T-helper 2 cell treated with Interferon-gamma antibody and Interleukin-4, amounts not matched to agents 5 μg/mL and 100 μg/mL, for 36 hours (primary cell): ENCODE measurements around the gene ATP6V1E1.
"Not testable (repeated sequence)": the region's sequence is repeated elsewhere in the genome, so short reads cannot be mapped to it uniquely, and the experiment has no call there.

ENCODE experiments used
- DNase-seq: peaks from one replicate; pipeline ENCODE4 v3.0.0; 2021; ENCODE audit warnings: low spot score
- H3K27ac Mint-ChIP-seq: one replicate; pipeline ENCODE4 v1.8.0; 2021; ENCODE audit warnings: mild to moderate bottlenecking, mixed read lengths
- H3K27me3 Mint-ChIP-seq: one replicate; pipeline ENCODE4 v1.8.0; 2021; ENCODE audit warnings: low read depth, mixed read lengths
- H3K36me3 Mint-ChIP-seq: one replicate; pipeline ENCODE4 v1.8.0; 2021; ENCODE audit warnings: low read depth, mixed read lengths
- H3K4me1 Mint-ChIP-seq: one replicate; pipeline ENCODE4 v1.8.0; 2021; ENCODE audit warnings: low read depth, mixed read lengths
- H3K4me3 Mint-ChIP-seq: one replicate; pipeline ENCODE4 v1.8.0; 2022; ENCODE audit warnings: mild to moderate bottlenecking, moderate library complexity, mixed read lengths
- H3K9me3 Mint-ChIP-seq: one replicate; pipeline ENCODE4 v1.8.0; 2021; ENCODE audit warnings: mixed read lengths

ATP6V1E1 gene

GRCh38 chr22:17581631-17582030 is 46.9 kb downstream of the ATP6V1E1 start:
- no peak overlapping the region for H3K27ac Mint-ChIP-seq
- H3K4me3 Mint-ChIP-seq = no peak overlapping the region
- no peaks in the 10 kb centered on the region for H3K36me3 Mint-ChIP-seq
- no peak for DNase-seq
- H3K4me1 Mint-ChIP-seq = no peaks in the 10 kb centered on the region
- no peaks in the 10 kb centered on the region for H3K9me3 Mint-ChIP-seq
- H3K27me3 Mint-ChIP-seq = no peaks in the 10 kb centered on the region

GRCh38 chr22:17581056-17581455 is 47.5 kb downstream of the ATP6V1E1 start:
- DNase-seq = no peak
- Mint-ChIP-seq H3K36me3 (no peaks in the 10 kb centered on the region), H3K4me3 (no peak overlapping the region), H3K4me1 (no peaks in the 10 kb centered on the region), H3K9me3 (no peaks in the 10 kb centered on the region), H3K27me3 (no peaks in the 10 kb centered on the region), H3K27ac (no peak overlapping the region)

- no peaks in the 10 kb centered on the region for H3K4me1 Mint-ChIP-seq
Observed at GRCh38 chr22:17580441-17581031, 48.0 kb downstream of the ATP6V1E1 start.

GRCh38 chr22:17579535-17579981 is 49.0 kb downstream of the ATP6V1E1 start:
- H3K36me3 Mint-ChIP-seq = no peaks in the 10 kb centered on the region

More at GRCh38 chr22:17580441-17581031, 48.0 kb downstream of the ATP6V1E1 start:
- no peaks in the 10 kb centered on the region for H3K9me3 Mint-ChIP-seq
- H3K27ac Mint-ChIP-seq = no peak overlapping the region
- no peaks in the 10 kb centered on the region for H3K36me3 Mint-ChIP-seq
- no peaks in the 10 kb centered on the region for H3K27me3 Mint-ChIP-seq
- H3K4me3 Mint-ChIP-seq = no peak overlapping the region
- no peak for DNase-seq

GRCh38 chr22:17578136-17578754 is 50.3 kb downstream of the ATP6V1E1 start:
- DNase-seq = no peak
- no peak overlapping the region for H3K4me3 Mint-ChIP-seq
- H3K27ac Mint-ChIP-seq = no peak overlapping the region
- H3K36me3 Mint-ChIP-seq = no peaks in the 10 kb centered on the region
- no peaks in the 10 kb centered on the region for H3K27me3 Mint-ChIP-seq
- H3K9me3 Mint-ChIP-seq = no peaks in the 10 kb centered on the region
- no peaks in the 10 kb centered on the region for H3K4me1 Mint-ChIP-seq

More at GRCh38 chr22:17579535-17579981, 49.0 kb downstream of the ATP6V1E1 start:
- no peak for DNase-seq
- Mint-ChIP-seq H3K9me3 (no peaks in the 10 kb centered on the region), H3K27ac (no peak overlapping the region), H3K27me3 (no peaks in the 10 kb centered on the region), H3K4me1 (no peaks in the 10 kb centered on the region), H3K4me3 (no peak overlapping the region)

GRCh38 chr22:17576470-17576869 is 52.1 kb downstream of the ATP6V1E1 start:
- H3K4me1 Mint-ChIP-seq = no peaks in the 10 kb centered on the region
- no peaks in the 10 kb centered on the region for H3K9me3 Mint-ChIP-seq
- no peaks in the 10 kb centered on the region for H3K27me3 Mint-ChIP-seq
- no peak overlapping the region for H3K27ac Mint-ChIP-seq
- no peak overlapping the region for H3K4me3 Mint-ChIP-seq
- DNase-seq = no peak
- no peaks in the 10 kb centered on the region for H3K36me3 Mint-ChIP-seq

- H3K36me3 Mint-ChIP-seq = no peaks in the 10 kb centered on the region
- no peak for DNase-seq
- no peak overlapping the region for H3K27ac Mint-ChIP-seq
- H3K4me1 Mint-ChIP-seq = no peaks in the 10 kb centered on the region
- H3K4me3 Mint-ChIP-seq = no peak overlapping the region
- no peaks in the 10 kb centered on the region for H3K27me3 Mint-ChIP-seq
- no peaks in the 10 kb centered on the region for H3K9me3 Mint-ChIP-seq
Observed at GRCh38 chr22:17575681-17576080, 52.9 kb downstream of the ATP6V1E1 start.

- Mint-ChIP-seq H3K9me3 (no peaks in the 10 kb centered on the region), H3K27ac (no peak overlapping the region), H3K36me3 (no peaks in the 10 kb centered on the region), H3K27me3 (no peaks in the 10 kb centered on the region), H3K4me3 (no peak overlapping the region), H3K4me1 (no peaks in the 10 kb centered on the region)
- no peak for DNase-seq
Observed at GRCh38 chr22:17575151-17575550, 53.4 kb downstream of the ATP6V1E1 start.

- no peaks in the 10 kb centered on the region for H3K36me3 Mint-ChIP-seq
- no peaks in the 10 kb centered on the region for H3K27me3 Mint-ChIP-seq
- H3K4me1 Mint-ChIP-seq = no peaks in the 10 kb centered on the region
- H3K4me3 Mint-ChIP-seq = no peak overlapping the region
- DNase-seq = no peak
- H3K27ac Mint-ChIP-seq = no peak overlapping the region
- no peaks in the 10 kb centered on the region for H3K9me3 Mint-ChIP-seq
Observed at GRCh38 chr22:17570851-17571631, 57.5 kb downstream of the ATP6V1E1 start.

- DNase-seq = no peak
- no peak overlapping the region for H3K27ac Mint-ChIP-seq
- no peaks in the 10 kb centered on the region for H3K27me3 Mint-ChIP-seq
- H3K9me3 Mint-ChIP-seq = no peaks in the 10 kb centered on the region
- no peaks in the 10 kb centered on the region for H3K4me1 Mint-ChIP-seq
- H3K4me3 Mint-ChIP-seq = no peak overlapping the region
- no peaks in the 10 kb centered on the region for H3K36me3 Mint-ChIP-seq
Observed at GRCh38 chr22:17569971-17570511, 58.5 kb downstream of the ATP6V1E1 start.

- no peak for DNase-seq
- H3K9me3 Mint-ChIP-seq = no peaks in the 10 kb centered on the region
Observed at GRCh38 chr22:17566776-17567175, 61.8 kb downstream of the ATP6V1E1 start.

GRCh38 chr22:17566016-17566687 is 62.4 kb downstream of the ATP6V1E1 start:
- not testable (repeated sequence) for H3K36me3 Mint-ChIP-seq, H3K4me3 Mint-ChIP-seq, H3K27me3 Mint-ChIP-seq, DNase-seq, H3K4me1 Mint-ChIP-seq, H3K9me3 Mint-ChIP-seq, H3K27ac Mint-ChIP-seq

More at GRCh38 chr22:17566776-17567175, 61.8 kb downstream of the ATP6V1E1 start:
- H3K4me3 Mint-ChIP-seq = no peak overlapping the region
- H3K27ac Mint-ChIP-seq = no peak overlapping the region
- no peaks in the 10 kb centered on the region for H3K4me1 Mint-ChIP-seq
- peaks cover 2% of the 10 kb centered on the region for H3K27me3 Mint-ChIP-seq
- no peaks in the 10 kb centered on the region for H3K36me3 Mint-ChIP-seq

- no peaks in the 10 kb centered on the region for H3K36me3 Mint-ChIP-seq
- H3K27ac Mint-ChIP-seq = no peak overlapping the region
- H3K4me3 Mint-ChIP-seq = no peak overlapping the region
- H3K27me3 Mint-ChIP-seq = peaks cover 2% of the 10 kb centered on the region
- DNase-seq = no peak
- H3K4me1 Mint-ChIP-seq = no peaks in the 10 kb centered on the region
- H3K9me3 Mint-ChIP-seq = no peaks in the 10 kb centered on the region
Observed at GRCh38 chr22:17563936-17564391, 64.6 kb downstream of the ATP6V1E1 start.
